MM.1S (cell line): Measurements from ENCODE around the gene SRGAP3.

Experiments used
- DNase-seq: peaks from one replicate; pipeline ENCODE4 v3.0.0-alpha.2; 2015
- H2AFZ ChIP-seq: fragments of 300-600 bp; sonication (generic); 2 replicates; pipeline ENCODE4 v1.6.0; 2016; ENCODE audit warnings: antibody characterized with exemption, low read length
- H3F3A ChIP-seq: fragments of 300-600 bp; sonication (generic); 2 replicates; pipeline ENCODE4 v1.6.1; 2016; ENCODE audit warnings: mild to moderate bottlenecking, antibody characterized with exemption, low read length, moderate library complexity, mixed read lengths; ENCODE audit not compliant: insufficient read depth
- H3K27ac ChIP-seq: fragments of 300-600 bp; sonication (generic); 2 replicates; pipeline ENCODE4 v1.5.1; 2016; ENCODE audit warnings: mild to moderate bottlenecking, low read length
- H3K27me3 ChIP-seq: fragments of 300-600 bp; sonication (generic); replicated peaks from 2 replicates; pipeline ENCODE4 v1.6.0; 2016; ENCODE audit warnings: low read length; ENCODE audit not compliant: insufficient read depth
- H3K36me3 ChIP-seq: fragments of 300-600 bp; sonication (generic); replicated peaks from 2 replicates; pipeline ENCODE4 v1.6.1; 2016; ENCODE audit warnings: mild to moderate bottlenecking, low read length, mixed read lengths; ENCODE audit not compliant: insufficient read depth
- H3K4me1 ChIP-seq: fragments of 300-600 bp; sonication (generic); 2 replicates; pipeline ENCODE4 v1.6.1; 2016; ENCODE audit warnings: low read length, mixed read lengths
- H3K4me2 ChIP-seq: fragments of 300-600 bp; sonication (generic); 2 replicates; pipeline ENCODE4 v1.6.0; 2016; ENCODE audit warnings: low read depth, low read length
- H3K4me3 ChIP-seq: fragments of 300-600 bp; sonication (generic); 2 replicates; pipeline ENCODE4 v1.5.1; 2016; ENCODE audit warnings: low read length, mixed read lengths
- H3K79me2 ChIP-seq: fragments of 300-600 bp; sonication (generic); 2 replicates; pipeline ENCODE4 v1.6.1; 2016; ENCODE audit warnings: mixed run types, low read length, mixed read lengths
- H3K9ac ChIP-seq: fragments of 300-600 bp; sonication (generic); 2 replicates; pipeline ENCODE4 v1.6.1; 2016; ENCODE audit warnings: low read length, mixed read lengths
- H3K9me2 ChIP-seq: fragments of 300-600 bp; sonication (generic); replicated peaks from 2 replicates; pipeline ENCODE4 v1.6.1; 2016; ENCODE audit warnings: mild to moderate bottlenecking, low read length, mixed read lengths; ENCODE audit not compliant: insufficient read depth
- H3K9me3 ChIP-seq: fragments of 300-600 bp; sonication (generic); replicated peaks from 2 replicates; pipeline ENCODE4 v1.6.1; 2016; ENCODE audit warnings: mild to moderate bottlenecking, low read length, mixed read lengths; ENCODE audit not compliant: insufficient read depth
- H4K20me1 ChIP-seq: fragments of 300-600 bp; sonication (generic); 2 replicates; pipeline ENCODE4 v1.6.1; 2016; ENCODE audit warnings: mild to moderate bottlenecking, low read length, moderate library complexity, mixed read lengths; ENCODE audit not compliant: insufficient read depth
- EZH2 ChIP-seq: fragments of 300-600 bp; sonication (generic); optimal IDR thresholded peaks from 2 replicates; pipeline ENCODE3; 2017; ENCODE audit warnings: low read depth, mild to moderate bottlenecking, antibody characterized with exemption, low read length, mixed read lengths
- EZH2phosphoT487 ChIP-seq: fragments of 300-600 bp; sonication (generic); IDR thresholded peaks from 2 replicates; pipeline ENCODE4 v1.6.1; 2018; ENCODE audit warnings: antibody characterized with exemption, low read length
- TF ChIP-seq, protein P1 (sequence below): fragments of 300-600 bp; sonication (generic); IDR thresholded peaks from 2 replicates; pipeline ENCODE4 v1.5.1; 2016; ENCODE audit warnings: antibody characterized with exemption, low read length, mixed read lengths

SRGAP3 gene

GRCh38 chr3:9153904-9154619 lies 95.4 kb downstream of the SRGAP3 start:
- no peak overlapping the region for H3K27ac ChIP-seq
- no peak for TF ChIP-seq EZH2phosphoT487
- no peak for TF ChIP-seq EZH2
- TF ChIP-seq, protein P1, sequence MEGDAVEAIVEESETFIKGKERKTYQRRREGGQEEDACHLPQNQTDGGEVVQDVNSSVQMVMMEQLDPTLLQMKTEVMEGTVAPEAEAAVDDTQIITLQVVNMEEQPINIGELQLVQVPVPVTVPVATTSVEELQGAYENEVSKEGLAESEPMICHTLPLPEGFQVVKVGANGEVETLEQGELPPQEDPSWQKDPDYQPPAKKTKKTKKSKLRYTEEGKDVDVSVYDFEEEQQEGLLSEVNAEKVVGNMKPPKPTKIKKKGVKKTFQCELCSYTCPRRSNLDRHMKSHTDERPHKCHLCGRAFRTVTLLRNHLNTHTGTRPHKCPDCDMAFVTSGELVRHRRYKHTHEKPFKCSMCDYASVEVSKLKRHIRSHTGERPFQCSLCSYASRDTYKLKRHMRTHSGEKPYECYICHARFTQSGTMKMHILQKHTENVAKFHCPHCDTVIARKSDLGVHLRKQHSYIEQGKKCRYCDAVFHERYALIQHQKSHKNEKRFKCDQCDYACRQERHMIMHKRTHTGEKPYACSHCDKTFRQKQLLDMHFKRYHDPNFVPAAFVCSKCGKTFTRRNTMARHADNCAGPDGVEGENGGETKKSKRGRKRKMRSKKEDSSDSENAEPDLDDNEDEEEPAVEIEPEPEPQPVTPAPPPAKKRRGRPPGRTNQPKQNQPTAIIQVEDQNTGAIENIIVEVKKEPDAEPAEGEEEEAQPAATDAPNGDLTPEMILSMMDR: no peak
- H3K4me3 ChIP-seq: no peak overlapping the region
- H3F3A ChIP-seq: no peaks in the 10 kb centered on the region
- H3K4me2 ChIP-seq: no peak overlapping the region
- no peak overlapping the region for H2AFZ ChIP-seq
- H3K9me2 ChIP-seq: no peaks in the 10 kb centered on the region
- no peaks in the 10 kb centered on the region for H3K9me3 ChIP-seq
- no peaks in the 10 kb centered on the region for H3K4me1 ChIP-seq
- no peaks in the 10 kb centered on the region for H3K27me3 ChIP-seq
- H3K9ac ChIP-seq: no peak overlapping the region
- H3K36me3 ChIP-seq: no peaks in the 10 kb centered on the region
- no peak for DNase-seq
- H4K20me1 ChIP-seq: no peaks in the 10 kb centered on the region
- H3K79me2 ChIP-seq: no peaks in the 10 kb centered on the region

GRCh38 chr3:9151240-9151639 lies 98.2 kb downstream of the SRGAP3 start:
- Histone ChIP-seq H4K20me1 (no peaks in the 10 kb centered on the region), H3F3A (peaks cover 12% of the 10 kb centered on the region; the same call in 1 of the 2 replicates), H3K9me3 (no peaks in the 10 kb centered on the region), H3K4me2 (no peak overlapping the region), H3K27ac (no peak overlapping the region), H3K36me3 (no peaks in the 10 kb centered on the region), H3K9ac (no peak overlapping the region), H2AFZ (no peak overlapping the region), H3K9me2 (no peaks in the 10 kb centered on the region), H3K79me2 (no peaks in the 10 kb centered on the region), H3K27me3 (no peaks in the 10 kb centered on the region), H3K4me3 (no peak overlapping the region), H3K4me1 (peaks cover 17% of the 10 kb centered on the region)
- TF ChIP-seq EZH2 (no peak), EZH2phosphoT487 (no peak)
- TF ChIP-seq, protein P1: no peak
- no peak for DNase-seq

DNA sequence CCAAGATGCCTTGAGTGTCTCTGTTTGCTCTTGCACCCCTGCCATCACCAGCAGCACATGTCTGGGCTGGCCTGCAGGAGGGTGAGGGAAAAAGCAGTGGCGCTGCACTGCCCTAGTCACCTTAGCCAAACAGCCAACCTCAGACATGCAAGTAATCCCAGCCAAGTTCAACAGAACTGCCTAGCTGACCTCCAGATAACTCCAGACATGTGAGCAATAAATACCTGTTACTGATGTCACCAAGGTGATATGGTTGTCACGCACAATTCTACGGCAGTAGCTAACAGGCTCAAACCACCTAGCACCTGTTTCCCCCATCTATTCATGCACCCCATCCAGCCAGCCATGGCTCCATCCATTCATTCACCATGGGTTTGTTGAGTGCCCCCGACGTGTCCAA lies 99.9 kb downstream of the SRGAP3 start:
- Histone ChIP-seq H4K20me1 (no peaks in the 10 kb centered on the region), H3K4me1 (peaks cover 25% of the 10 kb centered on the region), H3K36me3 (no peaks in the 10 kb centered on the region), H3K9me2 (no peaks in the 10 kb centered on the region), H3K4me2 (no peak overlapping the region), H3K9ac (no peak overlapping the region), H2AFZ (no peak overlapping the region), H3K27ac (no peak overlapping the region), H3K79me2 (no peaks in the 10 kb centered on the region), H3K27me3 (no peaks in the 10 kb centered on the region), H3F3A (peaks cover 17% of the 10 kb centered on the region; the same call in 1 of the 2 replicates), H3K4me3 (no peak overlapping the region), H3K9me3 (no peaks in the 10 kb centered on the region)
- TF ChIP-seq, protein P1: no peak
- TF ChIP-seq EZH2: no peak
- no peak for TF ChIP-seq EZH2phosphoT487
- no peak for DNase-seq
